SK-N-SH (cell line): ENCODE measurements around the gene CAMTA2. TPM values are rescaled to one million over a fixed set of nuclear protein-coding genes. Genes with fewer than 3 reads are reported as not detected.

Experiments used
- CTCF ChIA-PET: fragments of 300-600, 350-600 bp; formaldehyde crosslinking; extraction: SDS; loops from one replicate; lab custom pipeline; 2021; lab: Yijun Ruan, JAX
- POLR2A ChIA-PET: fragments of 350-600 bp; sonication (Branson Sonifier 250); formaldehyde crosslinking; extraction: SDS; loops from one replicate; lab custom pipeline; 2020; ENCODE audit warnings: antibody characterized with exemption, inconsistent platforms; lab: Yijun Ruan, JAX
- DNase-seq: peaks from one replicate; pipeline ENCODE4 v3.0.0; 2012
- H2AFZ ChIP-seq: fragments of 200-600 bp; sonication (generic); 2 replicates; pipeline ENCODE4 v1.8.1; 2016; ENCODE audit warnings: antibody characterized with exemption, mild to moderate bottlenecking, low read depth
- H3F3A ChIP-seq: fragments of 200-600 bp; sonication (generic); replicated peaks from 2 replicates; pipeline ENCODE3; 2016; ENCODE audit warnings: antibody characterized with exemption, mild to moderate bottlenecking; ENCODE audit not compliant: insufficient read depth
- H3K27ac ChIP-seq, 2 experiments: fragments of 200-500 bp in 1 of 2; fragments of 200-600 bp in 1 of 2; sonication (Bioruptor generic) in 1 of 2; sonication (generic), shearing (Covaris generic) in 1 of 2; 2 replicates each; pipeline versions ENCODE4 v1.5.1 to v1.6.1; 2014 to 2016; ENCODE audit warnings: low read depth in 2 of 2, inconsistent platforms in 1 of 2, low read length in 1 of 2, mild to moderate bottlenecking in 1 of 2, mixed read lengths in 1 of 2
- H3K27me3 ChIP-seq: fragments of 200-600 bp; sonication (generic), shearing (Covaris generic); 2 replicates; pipeline ENCODE4 v1.6.1; 2016; ENCODE audit warnings: mixed run types; ENCODE audit not compliant: insufficient read depth
- H3K36me3 ChIP-seq, 2 experiments: fragments of 200-500 bp in 1 of 2; fragments of 200-600 bp in 1 of 2; sonication (Bioruptor generic) in 1 of 2; sonication (generic) in 1 of 2; replicated peaks in 1 of 2; 2 replicates each; pipeline versions ENCODE3 to v1.5.1; 2014 to 2016; ENCODE audit warnings: low read length in 1 of 2, mild to moderate bottlenecking in 1 of 2; ENCODE audit not compliant: insufficient read depth in 2 of 2, control insufficient read depth in 1 of 2
- H3K4me1 ChIP-seq, 2 experiments: fragments of 200-500 bp in 1 of 2; fragments of 200-600 bp in 1 of 2; sonication (Bioruptor generic) in 1 of 2; sonication (generic), shearing (Covaris generic) in 1 of 2; 2 replicates each; pipeline versions ENCODE4 v1.5.1 to v1.6.1; 2014 to 2016; ENCODE audit warnings: low read depth in 1 of 2, low read length in 1 of 2, mixed run types in 1 of 2; ENCODE audit not compliant: insufficient read depth in 2 of 2, control insufficient read depth in 1 of 2
- H3K4me2 ChIP-seq: fragments of 200-600 bp; sonication (generic), shearing (Covaris generic); 2 replicates; pipeline ENCODE4 v1.6.1; 2017; ENCODE audit warnings: mixed run types
- H3K4me3 ChIP-seq, 2 experiments: fragments of 200-500 bp in 1 of 2; fragments of 200-600 bp in 1 of 2; sonication (Bioruptor generic) in 1 of 2; sonication (generic), shearing (Covaris generic) in 1 of 2; 2 replicates each; pipeline versions ENCODE4 v1.5.1 to v1.8.1; 2014 to 2016; ENCODE audit warnings: low read depth in 2 of 2, inconsistent platforms in 1 of 2, low read length in 1 of 2, mild to moderate bottlenecking in 1 of 2, mixed read lengths in 1 of 2, moderate library complexity in 1 of 2
- H3K79me2 ChIP-seq: fragments of 200-600 bp; sonication (generic); 2 replicates; pipeline ENCODE4 v1.8.1; 2017; ENCODE audit warnings: mild to moderate bottlenecking; ENCODE audit not compliant: insufficient read depth
- H3K9ac ChIP-seq: fragments of 200-600 bp; sonication (generic); 2 replicates; pipeline ENCODE4 v1.6.1; 2017; ENCODE audit warnings: mixed run types
- H3K9me2 ChIP-seq: fragments of 200-600 bp; sonication (generic); 2 replicates; pipeline ENCODE4 v1.6.1; 2017; ENCODE audit warnings: mixed run types
- H3K9me3 ChIP-seq: fragments of 200-600 bp; sonication (generic); 2 replicates; pipeline ENCODE4 v1.6.1; 2017; ENCODE audit warnings: mixed run types, mild to moderate bottlenecking, moderate library complexity
- H4K20me1 ChIP-seq: fragments of 200-600 bp; sonication (generic); 2 replicates; pipeline ENCODE4 v1.6.1; 2017; ENCODE audit warnings: mild to moderate bottlenecking, mixed run types; ENCODE audit not compliant: insufficient read depth
- RCOR1 ChIP-seq: fragments of 150-350 bp; IDR thresholded peaks from 2 replicates; pipeline ENCODE4 v1.6.1; 2017; ENCODE audit warnings: antibody characterized with exemption, low read length
- REST ChIP-seq: IDR thresholded peaks from 2 replicates; pipeline ENCODE4 v1.6.1; 2012; ENCODE audit warnings: mild to moderate bottlenecking, low read depth, low read length, moderate library complexity
- TAF1 ChIP-seq: IDR thresholded peaks from 2 replicates; pipeline ENCODE4 v1.6.1; 2012; ENCODE audit warnings: low read depth, mild to moderate bottlenecking, low read length, moderate library complexity, borderline replicate concordance
- ZBTB33 ChIP-seq: IDR thresholded peaks from 2 replicates; pipeline ENCODE4 v1.4.0; 2012; ENCODE audit warnings: low read depth, borderline replicate concordance
- WGBS: methylation state at CpG from one replicate; pipeline ENCODE4 v1.1.6; 2017; ENCODE audit warnings: low lambda C conversion rate; 5-methylcytosine and 5-hydroxymethylcytosine counted together
- polyA plus RNA-seq, 3 experiments: library from polyadenylated mRNA; depleted of rRNA; stranded (reverse); fragments of >200 nt; gene quantifications; 2 replicates each; pipeline ENCODE4 v1.2.3, GENCODE V29; 2012
- TF ChIP-seq, protein P1 (sequence below): fragments of 150-350 bp; IDR thresholded peaks from 2 replicates; pipeline ENCODE4 v1.6.1; 2017; ENCODE audit warnings: antibody characterized with exemption, low read length, low read depth, borderline replicate concordance
- TF ChIP-seq, protein P2 (sequence below): fragments of 150-350 bp; IDR thresholded peaks from 2 replicates; pipeline ENCODE4 v1.6.1; 2016; ENCODE audit warnings: mild to moderate bottlenecking, low read depth, low read length
- TF ChIP-seq, protein P3 (sequence below): IDR thresholded peaks from 2 replicates; pipeline ENCODE4 v1.4.0; 2012; ENCODE audit warnings: low read depth

Gene CAMTA2
- polyA plus RNA-seq, 1 of the 3 experiments (the other 2 are of a cell fraction): 27.0 TPM

DNA sequence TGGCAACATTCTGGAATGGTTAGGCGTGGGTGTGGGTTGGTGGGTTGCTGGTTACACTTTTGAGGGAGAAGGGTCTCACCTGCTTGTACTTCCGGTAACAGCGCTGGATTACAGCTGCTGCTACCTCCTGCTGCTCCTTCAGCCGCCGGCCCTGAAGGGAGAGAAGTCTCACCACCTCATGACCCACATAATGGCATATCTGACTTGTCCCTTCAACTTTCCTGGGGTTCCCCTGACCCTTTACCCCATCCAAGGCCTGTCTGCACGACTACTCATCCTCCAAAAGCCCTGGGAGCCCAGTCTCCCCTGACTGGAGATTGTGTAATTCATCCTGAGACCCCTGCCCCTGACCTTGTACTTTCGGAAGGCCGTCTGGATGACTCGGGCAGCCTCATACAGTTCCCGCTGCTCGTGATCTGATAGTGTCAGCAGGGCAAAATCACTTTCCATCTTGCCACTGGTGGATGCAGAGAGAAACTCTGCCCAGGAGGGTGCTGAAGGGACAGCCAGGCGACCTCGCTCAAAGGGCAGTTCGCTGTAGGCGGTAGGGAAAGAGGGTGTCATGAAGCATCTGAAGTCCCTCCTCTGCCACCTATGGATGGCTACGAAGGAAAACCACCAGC lies 17.8 kb downstream of the CAMTA2 start:
- Histone ChIP-seq H2AFZ (no peak overlapping the region), H3K4me1 (peaks cover 16 to 24% of the 10 kb centered on the region in 2 experiments; a peak in 3 of 4 replicates), H3K4me3 (peak overlapping the region; percentile 59 to 72; a peak in 3 of 4 replicates), H3K27ac (peak overlapping the region; percentile 93 to 96), H4K20me1 (no peaks in the 10 kb centered on the region), H3K27me3 (no peaks in the 10 kb centered on the region), H3K9me2 (no peaks in the 10 kb centered on the region), H3F3A (peaks cover 21% of the 10 kb centered on the region), H3K4me2 (peak overlapping the region; percentile 97), H3K36me3 (peaks cover 18 to 22% of the 10 kb centered on the region in 2 experiments), H3K79me2 (peaks cover 45% of the 10 kb centered on the region), H3K9ac (peak overlapping the region; percentile 77; the same call in 1 of the 2 replicates), H3K9me3 (no peaks in the 10 kb centered on the region)
- TF ChIP-seq, protein P1, sequence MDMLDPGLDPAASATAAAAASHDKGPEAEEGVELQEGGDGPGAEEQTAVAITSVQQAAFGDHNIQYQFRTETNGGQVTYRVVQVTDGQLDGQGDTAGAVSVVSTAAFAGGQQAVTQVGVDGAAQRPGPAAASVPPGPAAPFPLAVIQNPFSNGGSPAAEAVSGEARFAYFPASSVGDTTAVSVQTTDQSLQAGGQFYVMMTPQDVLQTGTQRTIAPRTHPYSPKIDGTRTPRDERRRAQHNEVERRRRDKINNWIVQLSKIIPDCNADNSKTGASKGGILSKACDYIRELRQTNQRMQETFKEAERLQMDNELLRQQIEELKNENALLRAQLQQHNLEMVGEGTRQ: no peak
- no peak for TF ChIP-seq RCOR1
- TF ChIP-seq TAF1: no peak
- TF ChIP-seq REST: peak; percentile 77
- CTCF ChIA-PET: interaction anchor here (0.7 to 6.6 kb wide), 8 partner anchors 10 to 93 kb away, joined by 3 to 52 read pairs (median 4); partner anchors contain the start of genes CAMTA2, CHRNE, SLC25A11 and SLC52A1
- no peak for DNase-seq
- WGBS: 93% methylated on average over 16 of the region's 16 CpGs
- POLR2A ChIA-PET: interaction anchor here (0.6 to 4.2 kb wide), 7 partner anchors 17 to 61 kb away, joined by 3 to 56 read pairs (median 3); partner anchors contain the start of genes ENO3, INCA1, KIF1C and PFN1

GRCh38 chr17:4969047-4969550 lies 18.4 kb downstream of the CAMTA2 start:
- TF ChIP-seq ZBTB33: no peak
- TF ChIP-seq, protein P2, sequence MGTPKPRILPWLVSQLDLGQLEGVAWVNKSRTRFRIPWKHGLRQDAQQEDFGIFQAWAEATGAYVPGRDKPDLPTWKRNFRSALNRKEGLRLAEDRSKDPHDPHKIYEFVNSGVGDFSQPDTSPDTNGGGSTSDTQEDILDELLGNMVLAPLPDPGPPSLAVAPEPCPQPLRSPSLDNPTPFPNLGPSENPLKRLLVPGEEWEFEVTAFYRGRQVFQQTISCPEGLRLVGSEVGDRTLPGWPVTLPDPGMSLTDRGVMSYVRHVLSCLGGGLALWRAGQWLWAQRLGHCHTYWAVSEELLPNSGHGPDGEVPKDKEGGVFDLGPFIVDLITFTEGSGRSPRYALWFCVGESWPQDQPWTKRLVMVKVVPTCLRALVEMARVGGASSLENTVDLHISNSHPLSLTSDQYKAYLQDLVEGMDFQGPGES: no peak
- TF ChIP-seq, protein P3, sequence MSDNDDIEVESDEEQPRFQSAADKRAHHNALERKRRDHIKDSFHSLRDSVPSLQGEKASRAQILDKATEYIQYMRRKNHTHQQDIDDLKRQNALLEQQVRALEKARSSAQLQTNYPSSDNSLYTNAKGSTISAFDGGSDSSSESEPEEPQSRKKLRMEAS: peak; percentile 49; the same call in 1 of the 2 replicates
- H3K4me1 ChIP-seq: peaks cover 16 to 24% of the 10 kb centered on the region in 2 experiments; a peak in 3 of 4 replicates
- H3K9me2 ChIP-seq: no peaks in the 10 kb centered on the region
- CTCF ChIA-PET: interaction anchor here (0.8 to 6.6 kb wide), 8 partner anchors 11 to 66 kb away, joined by 3 to 52 read pairs (median 4); partner anchors contain the start of genes CAMTA2, CHRNE, ENO3 and SLC25A11
- H3K4me3 ChIP-seq: peak overlapping the region; percentile 59 to 72
- WGBS: 33% methylated on average over 9 of the region's 15 CpGs
- DNase-seq: peak; percentile 48
- peaks cover 45% of the 10 kb centered on the region for H3K79me2 ChIP-seq
- H3K9ac ChIP-seq: peak overlapping the region; percentile 77
- peak overlapping the region; percentile 93 to 96 for H3K27ac ChIP-seq
- H3F3A ChIP-seq: peaks cover 21% of the 10 kb centered on the region
- POLR2A ChIA-PET: interaction anchor here (0.6 to 4.2 kb wide), 5 partner anchors 16 to 60 kb away, joined by 3 to 56 read pairs (median 32); partner anchors contain the start of genes ENO3, INCA1, KIF1C and PFN1
- peak overlapping the region; percentile 97 for H3K4me2 ChIP-seq
- no peaks in the 10 kb centered on the region for H3K27me3 ChIP-seq
- no peaks in the 10 kb centered on the region for H4K20me1 ChIP-seq
- H2AFZ ChIP-seq: no peak overlapping the region
- no peaks in the 10 kb centered on the region for H3K9me3 ChIP-seq
- peaks cover 17 to 18% of the 10 kb centered on the region in 2 experiments for H3K36me3 ChIP-seq
